Stimulated activated CD4-positive, alpha-beta T cell treated with anti-CD3 and anti-CD28 coated beads, TNF-alpha, amount 100 ng/mL, for 24 hours (primary cell): Measurements from ENCODE around the gene POM121C.
"Not testable (repeated sequence)": the region's sequence is repeated elsewhere in the genome, so short reads cannot be mapped to it uniquely, and the experiment has no call there.

Experiments
- DNase-seq, 3 experiments: peaks; one replicate each; pipeline ENCODE4 v3.0.0-alpha.2; 2020; ENCODE audit warnings: low read depth in 3 of 3

POM121C gene

GRCh38 chr7:75393194-75393593 is 92.9 kb downstream of the POM121C start:
- DNase-seq = not testable (repeated sequence)

DNA sequence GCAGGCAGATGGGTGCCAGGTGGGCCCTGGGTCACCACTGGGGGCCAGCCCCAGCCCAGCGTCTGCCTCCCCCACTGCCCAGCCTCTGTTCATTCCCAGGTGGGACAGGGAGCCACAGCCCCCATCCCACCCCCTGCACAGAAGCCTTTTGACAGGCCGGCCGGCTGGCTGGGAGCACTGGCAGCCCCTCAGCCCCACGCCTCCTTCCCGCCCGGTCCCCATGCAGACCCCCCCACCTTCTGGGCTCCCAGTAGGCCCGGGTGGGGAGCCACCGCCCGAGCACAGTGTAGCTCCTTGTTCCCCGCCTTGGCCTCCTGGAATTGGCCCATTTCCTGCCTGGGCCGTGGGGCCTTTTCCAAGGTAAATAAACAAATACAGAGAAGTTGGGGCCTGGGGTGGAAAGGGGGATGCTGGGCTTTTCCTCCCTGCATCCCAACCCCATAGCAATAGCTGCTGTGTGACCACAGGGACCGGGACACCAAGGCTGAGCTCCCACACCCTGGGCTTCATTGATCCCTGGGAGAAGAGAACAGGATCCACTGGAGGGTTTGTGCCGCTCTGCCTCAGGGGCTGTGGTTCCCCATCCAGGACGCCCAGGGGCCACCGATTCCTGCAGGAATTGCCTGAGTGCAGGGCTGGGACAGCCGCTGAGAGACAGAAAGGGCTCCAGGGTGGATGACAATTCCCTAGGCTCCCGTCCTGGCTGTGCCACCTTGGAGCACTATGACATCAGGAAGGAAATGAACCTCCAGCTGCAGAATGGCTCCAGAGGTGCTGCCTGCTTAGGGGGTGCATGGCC is 111.4 kb downstream of the POM121C start:
- not testable (repeated sequence) for DNase-seq

DNA sequence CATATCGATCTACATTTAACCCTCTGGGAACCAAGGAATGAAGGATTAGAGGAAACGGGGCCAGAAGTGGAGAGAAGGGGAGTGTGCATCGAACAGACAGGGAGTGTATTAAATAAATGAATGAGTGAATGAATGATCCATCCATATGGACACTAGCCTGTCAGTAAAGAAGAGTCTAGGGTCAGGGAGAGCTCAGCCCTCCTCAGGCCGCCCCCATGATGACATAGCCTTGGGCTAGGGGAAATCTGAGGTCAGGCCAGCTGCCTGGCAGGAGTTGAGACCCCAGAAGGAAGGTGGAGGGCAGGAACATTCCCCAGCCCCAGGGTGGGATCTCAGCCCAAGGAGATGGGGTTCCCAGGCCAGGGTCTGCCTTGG is 112.0 kb downstream of the POM121C start:
- DNase-seq = not testable (repeated sequence)

DNA sequence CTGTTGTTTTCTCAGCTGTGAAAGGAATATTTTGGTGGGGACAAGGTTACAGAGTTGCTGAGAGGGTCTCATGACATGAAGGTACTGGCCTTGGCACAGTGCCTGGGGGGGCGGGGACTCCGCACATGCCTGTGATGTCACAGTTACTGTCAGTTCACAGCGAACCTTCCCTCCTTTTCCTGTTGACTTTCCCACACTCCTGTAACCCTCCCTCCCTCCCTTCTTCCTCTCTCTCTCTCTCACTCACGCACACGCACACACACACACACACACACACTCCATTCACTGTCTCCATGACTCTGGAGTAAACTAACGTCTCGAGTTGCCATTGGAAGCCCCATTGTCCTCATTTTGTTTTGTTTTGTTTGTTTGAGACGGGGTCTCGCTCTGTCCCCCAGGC is 118.8 kb downstream of the POM121C start:
- not testable (repeated sequence) for DNase-seq
